KBM-7 (cell line): ENCODE data around the gene IL5.

Experiments
- DNase-seq: peaks from one replicate; pipeline ENCODE4 v3.0.0-alpha.2; 2015
- in situ Hi-C: fragments of 300-500 bp; cut with MboI; formaldehyde crosslinking; loops from 2 replicates; pipeline ENCODE4 v1.14.3; 2020; ENCODE audit warnings: low sequenced_read_pairs, low pct_unique_long_range_greater_than_20kb, mixed read lengths

The IL5 gene

GRCh38 chr5:132500931-132501628, 42.2 kb downstream of the IL5 start:
- in situ Hi-C loops, result loop anchor here (25.0 kb wide), 1 partner anchor 439 kb away; the partner anchor contains the start of genes CSF2 and IL3
- peak; percentile 74 for DNase-seq

- in situ Hi-C loops, result loop anchor here (25.0 kb wide), 1 partner anchor 438 kb away; the partner anchor contains the start of genes CSF2 and IL3
- DNase-seq, result no peak
Observed at GRCh38 chr5:132500244-132500930, 42.9 kb downstream of the IL5 start.

GRCh38 chr5:132499440-132500243, 43.7 kb downstream of the IL5 start:
- in situ Hi-C loops, result loop anchor here (25.0 kb wide), 1 partner anchor 437 kb away; the partner anchor contains the start of genes CSF2 and IL3
- DNase-seq, result no peak

GRCh38 chr5:132498686-132499271, 44.5 kb downstream of the IL5 start:
- no peak for DNase-seq
- in situ Hi-C loops, result no loop called here

- no peak for DNase-seq
- in situ Hi-C loops, result no loop called here
Observed at GRCh38 chr5:132498152-132498551, 45.2 kb downstream of the IL5 start.

GRCh38 chr5:132497488-132497997, 45.8 kb downstream of the IL5 start:
- in situ Hi-C loops, result no loop called here
- DNase-seq, result no peak

- peak; percentile 68 for DNase-seq
- in situ Hi-C loops, result no loop called here
Observed at GRCh38 chr5:132496631-132497487, 46.5 kb downstream of the IL5 start.

GRCh38 chr5:132496191-132496630, 47.1 kb downstream of the IL5 start:
- peak; percentile 87 for DNase-seq
- in situ Hi-C loops, result no loop called here

- DNase-seq, result peak; percentile 95
- in situ Hi-C loops, result no loop called here
Observed at GRCh38 chr5:132495667-132496190, 47.6 kb downstream of the IL5 start.

GRCh38 chr5:132493821-132494220, 49.5 kb downstream of the IL5 start:
- DNase-seq, result no peak
- in situ Hi-C loops, result no loop called here

GRCh38 chr5:132493241-132493640, 50.1 kb downstream of the IL5 start:
- in situ Hi-C loops, result no loop called here
- no peak for DNase-seq

GRCh38 chr5:132492386-132493125, 50.8 kb downstream of the IL5 start:
- in situ Hi-C loops, result no loop called here
- no peak for DNase-seq
